SK-N-SH (cell line): ENCODE data around the gene PLAGL1. TPM values are rescaled to one million over a fixed set of nuclear protein-coding genes. Genes with fewer than 3 reads are reported as not detected.
A peak's percentile ranks its signal among the peaks of the same experiment; 100 is the strongest.

Source experiments
- CTCF ChIA-PET: fragments of 300-600, 350-600 bp; formaldehyde crosslinking; extraction: SDS; loops from one replicate; lab custom pipeline; 2021; lab: Yijun Ruan, JAX
- POLR2A ChIA-PET: fragments of 350-600 bp; sonication (Branson Sonifier 250); formaldehyde crosslinking; extraction: SDS; loops from one replicate; lab custom pipeline; 2020; ENCODE audit warnings: antibody characterized with exemption, inconsistent platforms; lab: Yijun Ruan, JAX
- DNase-seq: peaks from one replicate; pipeline ENCODE4 v3.0.0; 2012
- H2AFZ ChIP-seq: fragments of 200-600 bp; sonication (generic); 2 replicates; pipeline ENCODE4 v1.8.1; 2016; ENCODE audit warnings: antibody characterized with exemption, mild to moderate bottlenecking, low read depth
- H3F3A ChIP-seq: fragments of 200-600 bp; sonication (generic); replicated peaks from 2 replicates; pipeline ENCODE3; 2016; ENCODE audit warnings: antibody characterized with exemption, mild to moderate bottlenecking; ENCODE audit not compliant: insufficient read depth
- H3K27ac ChIP-seq, 2 experiments: fragments of 200-500 bp in 1 of 2; fragments of 200-600 bp in 1 of 2; sonication (Bioruptor generic) in 1 of 2; sonication (generic), shearing (Covaris generic) in 1 of 2; 2 replicates each; pipeline versions ENCODE4 v1.5.1 to v1.6.1; 2014 to 2016; ENCODE audit warnings: low read depth in 2 of 2, inconsistent platforms in 1 of 2, low read length in 1 of 2, mild to moderate bottlenecking in 1 of 2, mixed read lengths in 1 of 2
- H3K27me3 ChIP-seq: fragments of 200-600 bp; sonication (generic), shearing (Covaris generic); 2 replicates; pipeline ENCODE4 v1.6.1; 2016; ENCODE audit warnings: mixed run types; ENCODE audit not compliant: insufficient read depth
- H3K36me3 ChIP-seq, 2 experiments: fragments of 200-500 bp in 1 of 2; fragments of 200-600 bp in 1 of 2; sonication (Bioruptor generic) in 1 of 2; sonication (generic) in 1 of 2; replicated peaks in 1 of 2; 2 replicates each; pipeline versions ENCODE3 to v1.5.1; 2014 to 2016; ENCODE audit warnings: low read length in 1 of 2, mild to moderate bottlenecking in 1 of 2; ENCODE audit not compliant: insufficient read depth in 2 of 2, control insufficient read depth in 1 of 2
- H3K4me1 ChIP-seq, 2 experiments: fragments of 200-500 bp in 1 of 2; fragments of 200-600 bp in 1 of 2; sonication (Bioruptor generic) in 1 of 2; sonication (generic), shearing (Covaris generic) in 1 of 2; 2 replicates each; pipeline versions ENCODE4 v1.5.1 to v1.6.1; 2014 to 2016; ENCODE audit warnings: low read depth in 1 of 2, low read length in 1 of 2, mixed run types in 1 of 2; ENCODE audit not compliant: insufficient read depth in 2 of 2, control insufficient read depth in 1 of 2
- H3K4me2 ChIP-seq: fragments of 200-600 bp; sonication (generic), shearing (Covaris generic); 2 replicates; pipeline ENCODE4 v1.6.1; 2017; ENCODE audit warnings: mixed run types
- H3K4me3 ChIP-seq, 2 experiments: fragments of 200-500 bp in 1 of 2; fragments of 200-600 bp in 1 of 2; sonication (Bioruptor generic) in 1 of 2; sonication (generic), shearing (Covaris generic) in 1 of 2; 2 replicates each; pipeline versions ENCODE4 v1.5.1 to v1.8.1; 2014 to 2016; ENCODE audit warnings: low read depth in 2 of 2, inconsistent platforms in 1 of 2, low read length in 1 of 2, mild to moderate bottlenecking in 1 of 2, mixed read lengths in 1 of 2, moderate library complexity in 1 of 2
- H3K79me2 ChIP-seq: fragments of 200-600 bp; sonication (generic); 2 replicates; pipeline ENCODE4 v1.8.1; 2017; ENCODE audit warnings: mild to moderate bottlenecking; ENCODE audit not compliant: insufficient read depth
- H3K9ac ChIP-seq: fragments of 200-600 bp; sonication (generic); 2 replicates; pipeline ENCODE4 v1.6.1; 2017; ENCODE audit warnings: mixed run types
- H3K9me2 ChIP-seq: fragments of 200-600 bp; sonication (generic); 2 replicates; pipeline ENCODE4 v1.6.1; 2017; ENCODE audit warnings: mixed run types
- H3K9me3 ChIP-seq: fragments of 200-600 bp; sonication (generic); 2 replicates; pipeline ENCODE4 v1.6.1; 2017; ENCODE audit warnings: mixed run types, mild to moderate bottlenecking, moderate library complexity
- H4K20me1 ChIP-seq: fragments of 200-600 bp; sonication (generic); 2 replicates; pipeline ENCODE4 v1.6.1; 2017; ENCODE audit warnings: mild to moderate bottlenecking, mixed run types; ENCODE audit not compliant: insufficient read depth
- FOXJ3 ChIP-seq: sonication (generic); formaldehyde crosslinking; IDR thresholded peaks from 2 replicates; pipeline ENCODE4 v1.5.1; 2020; ENCODE audit warnings: mild to moderate bottlenecking, missing genetic modification reagents
- MEF2A ChIP-seq: IDR thresholded peaks from 2 replicates; pipeline ENCODE4 v1.4.0; 2012; ENCODE audit warnings: low read depth, borderline replicate concordance
- NFIC ChIP-seq: IDR thresholded peaks from 2 replicates; pipeline ENCODE4 v1.4.0; 2012; ENCODE audit warnings: borderline replicate concordance
- NRF1 ChIP-seq: IDR thresholded peaks from 2 replicates; pipeline ENCODE4 v1.6.1; 2012; ENCODE audit warnings: low read depth, mild to moderate bottlenecking, low read length
- RAD21 ChIP-seq: IDR thresholded peaks from 2 replicates; pipeline ENCODE4 v1.6.1; 2012; ENCODE audit warnings: mild to moderate bottlenecking, low read length
- RXRA ChIP-seq: IDR thresholded peaks from 2 replicates; pipeline ENCODE4 v1.4.0; 2012; ENCODE audit warnings: low read depth, mild to moderate bottlenecking, borderline replicate concordance
- TAF1 ChIP-seq: IDR thresholded peaks from 2 replicates; pipeline ENCODE4 v1.6.1; 2012; ENCODE audit warnings: low read depth, mild to moderate bottlenecking, low read length, moderate library complexity, borderline replicate concordance
- WGBS: methylation state at CpG from one replicate; pipeline ENCODE4 v1.1.6; 2017; ENCODE audit warnings: low lambda C conversion rate; 5-methylcytosine and 5-hydroxymethylcytosine counted together
- polyA plus RNA-seq, 3 experiments: library from polyadenylated mRNA; depleted of rRNA; stranded (reverse); fragments of >200 nt; gene quantifications; 2 replicates each; pipeline ENCODE4 v1.2.3, GENCODE V29; 2012
- TF ChIP-seq, protein P1 (sequence below): IDR thresholded peaks from 2 replicates; pipeline ENCODE4 v1.6.1; 2012; ENCODE audit warnings: mild to moderate bottlenecking, low read depth, low read length, moderate library complexity

PLAGL1 gene
- polyA plus RNA-seq, 1 of the 3 experiments (the other 2 are of a cell fraction): 25.8 TPM

DNA sequence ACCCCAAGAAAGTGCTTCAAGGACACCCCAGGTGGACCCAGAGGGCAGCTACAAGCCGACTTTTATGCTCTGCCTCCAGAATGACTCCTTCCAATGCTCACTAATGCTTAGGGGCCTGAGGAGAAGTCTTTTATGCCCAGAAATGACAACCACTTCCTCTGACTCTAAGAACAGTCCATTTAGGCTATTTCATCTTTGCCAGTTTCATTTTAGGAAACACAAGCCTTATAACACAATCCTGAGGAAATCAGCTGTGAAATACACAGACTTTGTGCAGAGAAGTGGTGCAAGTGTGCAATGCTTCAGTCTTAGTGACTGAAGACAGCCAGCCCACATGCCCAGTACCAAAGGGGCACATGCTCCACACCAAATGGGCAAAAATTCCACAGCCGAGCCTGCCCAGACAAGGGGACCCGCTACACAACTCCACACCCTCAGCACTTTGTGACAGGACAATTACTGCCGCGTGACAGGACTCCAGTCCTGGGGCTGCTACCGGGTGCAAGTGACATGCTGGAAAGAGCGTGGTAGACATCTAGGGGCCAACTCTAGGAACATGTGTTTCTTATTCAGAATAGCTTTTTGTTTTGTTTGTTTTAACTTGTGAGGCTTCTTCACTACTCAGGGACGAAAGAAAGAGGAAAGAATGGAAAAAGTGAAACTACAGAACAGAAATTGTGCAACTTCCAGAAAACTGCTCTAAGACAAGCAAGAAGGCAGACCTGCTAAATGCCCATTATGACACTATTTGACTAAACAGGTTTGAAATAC lies 28.2 kb upstream of the PLAGL1 start:
- WGBS: 26% methylated on average over 7 of the region's 8 CpGs
- no peaks in the 10 kb centered on the region for H3K79me2 ChIP-seq
- no peak for DNase-seq
- CTCF ChIA-PET: interaction anchor here (1.0 kb wide), 1 partner anchor 461 kb away, joined by 5 read pairs; no protein-coding TSS in a partner anchor
- no peak for TF ChIP-seq NFIC
- 0 out of 2 replicates have a peak, but pooled peaks have one; percentile 6 for TF ChIP-seq RAD21
- TF ChIP-seq, all 33 proteins: peak for 1
- no peaks in the 10 kb centered on the region for H3F3A ChIP-seq
- H3K9ac ChIP-seq: no peak overlapping the region
- no peaks in the 10 kb centered on the region for H4K20me1 ChIP-seq
- H3K27ac ChIP-seq: no peak overlapping the region
- H3K4me2 ChIP-seq: peak overlapping the region; percentile 50
- POLR2A ChIA-PET: no interaction called here
- H3K9me2 ChIP-seq: no peaks in the 10 kb centered on the region
- no peak overlapping the region; a peak in 1 of 4 replicates for H3K4me3 ChIP-seq
- H2AFZ ChIP-seq: no peak overlapping the region
- H3K9me3 ChIP-seq: no peaks in the 10 kb centered on the region
- H3K27me3 ChIP-seq: no peaks in the 10 kb centered on the region
- H3K4me1 ChIP-seq: no peaks in the 10 kb centered on the region
- no peaks in the 10 kb centered on the region for H3K36me3 ChIP-seq

DNA sequence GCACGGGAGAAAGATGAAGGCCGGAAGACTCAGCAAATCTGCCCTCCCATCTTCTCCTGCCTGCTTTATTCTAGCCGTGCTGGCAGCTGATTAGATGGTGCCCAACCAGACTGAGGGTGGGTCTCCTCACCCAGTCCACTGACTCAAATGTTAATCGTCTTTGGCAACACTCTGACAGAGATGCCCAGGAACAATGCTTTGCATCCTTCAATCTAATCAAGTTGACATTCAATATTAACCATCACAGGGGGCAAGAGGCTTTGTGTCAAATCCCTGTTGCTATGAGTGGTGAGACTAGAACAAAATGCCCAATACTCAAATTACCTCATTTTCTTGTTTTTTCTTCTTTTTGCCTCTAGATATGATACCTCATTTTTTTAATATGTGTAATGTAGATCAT lies 27.4 kb upstream of the PLAGL1 start:
- H3K79me2 ChIP-seq: no peaks in the 10 kb centered on the region
- TF ChIP-seq, protein P1, sequence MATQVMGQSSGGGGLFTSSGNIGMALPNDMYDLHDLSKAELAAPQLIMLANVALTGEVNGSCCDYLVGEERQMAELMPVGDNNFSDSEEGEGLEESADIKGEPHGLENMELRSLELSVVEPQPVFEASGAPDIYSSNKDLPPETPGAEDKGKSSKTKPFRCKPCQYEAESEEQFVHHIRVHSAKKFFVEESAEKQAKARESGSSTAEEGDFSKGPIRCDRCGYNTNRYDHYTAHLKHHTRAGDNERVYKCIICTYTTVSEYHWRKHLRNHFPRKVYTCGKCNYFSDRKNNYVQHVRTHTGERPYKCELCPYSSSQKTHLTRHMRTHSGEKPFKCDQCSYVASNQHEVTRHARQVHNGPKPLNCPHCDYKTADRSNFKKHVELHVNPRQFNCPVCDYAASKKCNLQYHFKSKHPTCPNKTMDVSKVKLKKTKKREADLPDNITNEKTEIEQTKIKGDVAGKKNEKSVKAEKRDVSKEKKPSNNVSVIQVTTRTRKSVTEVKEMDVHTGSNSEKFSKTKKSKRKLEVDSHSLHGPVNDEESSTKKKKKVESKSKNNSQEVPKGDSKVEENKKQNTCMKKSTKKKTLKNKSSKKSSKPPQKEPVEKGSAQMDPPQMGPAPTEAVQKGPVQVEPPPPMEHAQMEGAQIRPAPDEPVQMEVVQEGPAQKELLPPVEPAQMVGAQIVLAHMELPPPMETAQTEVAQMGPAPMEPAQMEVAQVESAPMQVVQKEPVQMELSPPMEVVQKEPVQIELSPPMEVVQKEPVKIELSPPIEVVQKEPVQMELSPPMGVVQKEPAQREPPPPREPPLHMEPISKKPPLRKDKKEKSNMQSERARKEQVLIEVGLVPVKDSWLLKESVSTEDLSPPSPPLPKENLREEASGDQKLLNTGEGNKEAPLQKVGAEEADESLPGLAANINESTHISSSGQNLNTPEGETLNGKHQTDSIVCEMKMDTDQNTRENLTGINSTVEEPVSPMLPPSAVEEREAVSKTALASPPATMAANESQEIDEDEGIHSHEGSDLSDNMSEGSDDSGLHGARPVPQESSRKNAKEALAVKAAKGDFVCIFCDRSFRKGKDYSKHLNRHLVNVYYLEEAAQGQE: no peak
- TF ChIP-seq MEF2A: no peak
- no peak for TF ChIP-seq FOXJ3 (CRISPR knock-in tag)
- TF ChIP-seq TAF1: no peak
- TF ChIP-seq NRF1: no peak
- no peak for TF ChIP-seq RXRA
- TF ChIP-seq RAD21: no peak
- no peak for TF ChIP-seq NFIC
- no peaks in the 10 kb centered on the region for H4K20me1 ChIP-seq
- no peaks in the 10 kb centered on the region for H3K36me3 ChIP-seq
- no peak for DNase-seq
- H3K27ac ChIP-seq: no peak overlapping the region
- H3K9ac ChIP-seq: no peak overlapping the region
- CTCF ChIA-PET: no interaction called here
- H3K9me2 ChIP-seq: no peaks in the 10 kb centered on the region
- H3K4me3 ChIP-seq: no peak overlapping the region
- H3K27me3 ChIP-seq: no peaks in the 10 kb centered on the region
- POLR2A ChIA-PET: no interaction called here
- no peak overlapping the region for H2AFZ ChIP-seq
- no peaks in the 10 kb centered on the region for H3K9me3 ChIP-seq
- no peaks in the 10 kb centered on the region for H3F3A ChIP-seq
- no peaks in the 10 kb centered on the region for H3K4me1 ChIP-seq
- H3K4me2 ChIP-seq: no peak overlapping the region
- 72% methylated on average over 4 of the region's 4 CpGs for WGBS
